ENCODE data around the gene MPC2.
"Not testable (repeated sequence)": the region's sequence is repeated elsewhere in the genome, so short reads cannot be mapped to it uniquely, and the experiment has no call there.

MPC2 gene

DNA sequence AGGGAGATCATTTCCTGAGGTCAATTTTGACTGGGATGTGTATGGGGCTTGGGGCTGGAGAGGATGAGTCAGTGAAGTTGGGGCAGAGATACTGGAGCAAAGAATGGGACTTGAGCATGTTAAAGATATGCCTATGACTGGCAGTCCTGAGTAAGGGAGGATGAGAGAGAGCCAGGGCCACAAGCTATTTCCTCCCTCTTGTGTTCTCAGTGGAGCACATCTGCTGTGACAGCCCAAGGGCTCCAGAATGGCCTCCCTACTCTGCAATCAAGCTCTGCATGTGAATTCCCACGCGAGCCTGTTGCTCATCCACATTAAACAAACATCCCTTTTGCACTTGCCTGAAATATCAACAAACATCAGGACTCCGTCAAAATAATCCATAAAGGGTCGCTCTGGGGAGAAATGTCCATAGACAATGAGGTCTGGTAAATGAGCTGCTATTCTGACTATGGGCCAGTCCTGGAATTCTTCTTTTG lies 32.2 kb downstream of the MPC2 start:
- DNase-seq = no peak

DNA sequence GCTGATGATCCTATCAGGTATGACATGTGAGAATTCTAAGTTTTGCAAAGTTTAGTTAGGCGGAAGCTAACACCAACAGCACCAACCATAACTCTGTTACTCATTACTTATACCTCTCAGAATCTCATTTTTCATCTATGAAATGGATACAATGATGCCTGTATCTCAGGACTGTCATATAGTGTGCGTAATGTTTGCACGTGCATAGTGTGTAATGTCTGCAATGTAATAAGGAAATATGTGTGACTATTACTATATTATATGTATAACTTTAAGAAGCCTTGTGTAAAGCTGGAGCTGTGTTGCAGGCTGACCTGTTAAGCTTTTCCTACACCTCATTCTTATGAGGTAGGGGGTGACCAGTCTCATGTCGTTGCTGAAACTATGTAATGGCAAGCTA lies 36.0 kb downstream of the MPC2 start:
- no peak for DNase-seq

DNA sequence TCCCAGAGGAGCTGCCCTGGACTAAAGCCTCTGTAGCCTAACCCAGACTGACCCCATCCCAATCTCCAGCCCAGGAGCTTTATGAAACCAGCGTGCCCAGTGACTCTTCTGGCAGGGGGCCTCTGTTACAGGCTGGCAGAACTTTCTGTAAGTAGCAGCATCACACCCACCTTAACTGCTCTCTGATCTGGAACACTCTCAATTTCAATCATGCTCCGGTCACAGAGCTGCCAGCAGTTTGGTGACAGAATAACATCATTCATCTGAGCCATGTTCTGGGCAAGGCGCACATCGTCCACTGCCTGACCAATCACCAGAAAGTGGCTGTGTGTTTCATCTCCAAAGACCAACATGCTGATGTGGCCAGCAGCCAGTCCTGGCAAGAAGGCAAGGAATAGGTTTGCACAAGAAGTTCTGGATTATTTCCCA lies 37.6 kb downstream of the MPC2 start:
- no peak for DNase-seq

DNA sequence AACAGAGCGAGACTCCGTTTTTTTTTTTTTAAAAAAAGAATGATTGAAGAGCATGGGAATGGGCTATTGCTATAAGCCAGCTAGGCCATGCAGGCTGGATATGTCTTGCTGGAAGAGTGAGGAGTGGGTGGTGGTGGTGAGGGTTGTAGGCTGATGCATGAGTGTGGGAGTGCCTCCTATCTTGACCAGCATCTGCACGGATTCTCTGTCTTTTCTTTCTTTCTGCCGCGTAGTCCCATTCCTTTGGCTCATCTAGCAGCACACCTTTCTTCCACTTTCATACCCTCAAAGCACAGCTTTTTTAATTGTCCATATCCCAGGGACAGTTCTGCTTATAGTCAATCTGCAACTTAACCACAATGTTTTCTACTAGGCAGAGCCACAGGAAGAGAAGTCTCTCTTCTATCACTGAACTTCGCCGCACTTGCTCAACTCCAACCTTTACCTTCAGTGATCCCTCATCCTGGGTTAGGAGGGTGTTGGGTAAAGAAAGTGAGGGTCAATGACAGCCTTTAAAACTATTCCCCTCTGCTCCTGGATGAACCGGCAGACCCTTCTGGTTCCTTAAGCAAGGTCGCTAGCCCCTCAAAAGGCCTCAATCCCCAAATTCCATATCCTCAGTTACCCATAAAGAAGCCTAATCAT lies 38.2 kb downstream of the MPC2 start:
- no peak for DNase-seq

DNA sequence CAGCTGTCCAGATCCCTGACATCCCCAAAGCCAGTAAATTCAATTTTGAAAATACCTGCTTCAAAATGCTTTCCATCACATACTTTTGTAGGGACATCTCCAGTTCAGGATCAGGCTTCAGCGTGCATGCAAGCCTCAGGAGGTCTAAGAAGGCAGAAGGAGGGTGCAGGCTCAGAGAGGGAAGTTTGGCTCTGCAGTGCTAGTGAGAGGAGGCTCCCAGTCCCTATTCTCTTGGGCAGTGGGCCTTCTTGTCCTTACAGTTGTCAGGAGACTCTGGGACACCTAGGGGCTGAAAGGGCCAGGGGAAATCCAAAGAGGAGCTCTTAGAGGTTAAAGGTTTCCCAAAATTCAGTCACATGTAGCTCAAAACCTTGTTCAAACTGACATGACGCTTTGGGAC lies 43.1 kb downstream of the MPC2 start:
- DNase-seq = no peak

DNA sequence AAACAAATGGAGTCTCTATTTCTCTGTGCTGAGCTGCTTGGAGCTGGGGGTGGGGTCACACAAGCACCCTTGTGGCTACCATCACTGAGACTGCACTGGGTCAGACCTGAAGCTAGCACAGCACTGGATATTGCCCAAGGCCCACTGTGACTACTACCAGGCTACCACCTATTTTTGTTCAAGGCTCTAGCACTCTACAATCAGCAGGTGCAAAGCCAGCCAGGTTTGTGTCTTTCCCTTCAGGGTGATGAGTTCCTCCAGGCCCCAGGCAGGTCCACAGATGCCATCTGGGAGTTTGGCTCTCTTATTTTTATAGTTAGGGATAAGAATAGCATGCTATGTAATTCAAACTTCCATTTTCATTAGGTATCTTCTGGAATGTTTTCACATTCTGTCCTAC lies 46.5 kb downstream of the MPC2 start:
- DNase-seq = no peak

DNA sequence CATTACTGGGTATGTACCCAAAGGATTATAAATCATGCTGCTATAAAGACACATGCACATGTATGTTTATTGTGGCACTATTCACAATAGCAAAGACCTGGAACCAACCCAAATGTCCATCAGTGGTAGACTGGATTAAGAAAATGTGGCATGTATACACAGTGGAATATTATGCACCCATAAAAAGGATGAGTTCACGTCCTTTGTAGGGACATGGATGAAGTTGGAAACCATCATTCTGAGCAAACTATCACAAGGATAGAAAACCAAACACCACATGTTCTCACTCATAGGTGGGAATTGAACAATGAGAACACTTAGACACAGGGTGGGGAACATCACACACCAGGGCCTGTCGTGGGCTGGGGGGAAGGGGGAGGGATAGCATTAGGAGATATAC lies 49.7 kb downstream of the MPC2 start:
- not testable (repeated sequence) for DNase-seq

DNA sequence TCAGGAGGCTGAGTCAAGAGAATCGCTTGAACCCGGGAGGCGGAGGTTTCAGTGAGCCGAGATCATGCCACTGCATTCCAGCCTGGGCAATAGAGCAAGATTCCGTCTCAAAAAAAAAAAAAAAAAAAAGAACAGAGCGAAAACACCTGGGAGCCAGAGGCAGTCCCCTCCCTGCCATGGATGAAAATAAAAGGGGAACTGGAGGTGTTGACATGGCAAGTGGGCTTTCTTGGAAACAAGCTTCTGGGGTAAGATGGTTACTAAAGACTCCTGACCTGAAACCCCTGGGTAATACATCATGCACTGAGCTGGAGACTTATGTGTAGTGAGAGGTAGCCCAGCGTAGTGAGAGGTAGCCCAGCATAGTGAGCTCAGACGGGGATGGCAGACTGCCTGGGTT lies 54.5 kb downstream of the MPC2 start:
- no peak for DNase-seq

DNA sequence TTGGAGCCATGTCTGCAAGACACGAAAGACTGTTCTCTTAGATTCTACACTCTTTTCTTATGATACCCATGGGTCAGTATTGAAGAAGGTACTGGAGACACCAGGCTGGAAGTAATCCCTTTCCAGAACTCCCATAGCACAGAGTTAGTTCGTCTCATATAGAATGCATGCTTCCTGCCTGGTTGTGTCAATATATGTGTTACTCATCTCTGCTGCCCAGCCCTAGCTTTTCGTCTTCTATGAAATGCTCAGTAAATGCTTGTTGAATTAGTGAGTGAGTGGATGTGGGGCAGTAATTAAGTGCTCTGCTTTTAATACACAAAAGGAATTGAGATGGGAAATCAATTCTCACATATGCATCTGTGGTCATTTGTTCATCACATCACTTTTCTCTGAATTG lies 55.1 kb downstream of the MPC2 start:
- DNase-seq = no peak

DNA sequence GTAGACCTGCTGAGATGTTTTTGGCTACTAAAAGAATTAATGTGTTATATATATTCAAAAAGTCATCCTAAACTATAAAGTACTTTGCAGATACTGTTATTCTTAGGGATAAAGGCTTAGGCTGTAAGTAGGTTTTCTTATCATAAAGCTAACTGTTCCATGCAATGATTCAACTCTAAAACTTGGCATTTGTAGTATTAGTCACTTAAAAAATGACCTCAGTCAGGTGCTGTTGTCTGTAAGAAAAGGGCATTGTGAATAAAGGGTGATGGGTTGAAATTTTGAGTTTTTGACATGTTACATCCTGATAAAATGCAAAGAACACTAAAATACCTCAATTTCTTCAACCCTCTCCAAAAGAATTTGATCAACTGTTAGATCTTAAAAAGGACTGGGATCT lies 55.8 kb downstream of the MPC2 start:
- DNase-seq = no peak

DNA sequence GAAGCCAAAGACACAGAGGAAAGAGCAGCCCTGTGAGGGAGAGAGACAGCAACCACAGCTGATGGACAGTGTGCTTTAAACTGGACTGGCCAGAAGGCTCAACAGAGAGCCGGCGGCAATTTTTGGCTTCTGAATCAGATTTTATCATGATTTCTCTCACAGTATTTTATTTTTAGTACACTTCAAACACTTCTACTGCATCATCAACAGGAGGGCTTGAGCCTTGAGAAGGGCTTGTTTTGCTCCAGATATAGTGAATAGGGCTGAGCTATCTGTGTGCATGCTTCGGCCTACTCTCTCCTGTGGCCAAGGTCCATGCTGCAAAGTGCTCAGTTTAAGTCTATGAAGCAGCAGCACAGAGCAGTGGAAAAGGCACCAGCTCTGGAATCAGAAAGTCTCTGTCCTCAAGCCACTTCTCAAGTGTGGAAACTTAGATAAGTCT lies 56.3 kb downstream of the MPC2 start:
- no peak for DNase-seq

DNA sequence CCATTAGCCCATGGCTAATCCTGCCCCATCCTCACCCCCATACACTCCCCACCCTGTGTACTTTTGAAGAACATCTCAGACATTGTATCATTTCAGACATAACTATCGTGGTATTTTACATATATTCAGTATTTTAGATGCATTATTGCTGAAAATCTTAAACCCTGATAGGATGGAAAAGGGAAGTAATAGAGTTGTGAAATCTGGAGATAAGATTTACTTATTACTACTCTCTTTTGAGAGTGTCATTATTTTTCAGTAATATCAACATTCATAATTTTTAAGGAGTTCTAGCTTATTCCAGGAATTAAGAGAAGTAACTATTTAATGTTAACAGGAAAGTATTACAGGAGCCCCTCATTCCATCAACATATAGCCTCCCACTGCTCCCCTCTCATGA lies 57.4 kb downstream of the MPC2 start:
- no peak for DNase-seq

DNA sequence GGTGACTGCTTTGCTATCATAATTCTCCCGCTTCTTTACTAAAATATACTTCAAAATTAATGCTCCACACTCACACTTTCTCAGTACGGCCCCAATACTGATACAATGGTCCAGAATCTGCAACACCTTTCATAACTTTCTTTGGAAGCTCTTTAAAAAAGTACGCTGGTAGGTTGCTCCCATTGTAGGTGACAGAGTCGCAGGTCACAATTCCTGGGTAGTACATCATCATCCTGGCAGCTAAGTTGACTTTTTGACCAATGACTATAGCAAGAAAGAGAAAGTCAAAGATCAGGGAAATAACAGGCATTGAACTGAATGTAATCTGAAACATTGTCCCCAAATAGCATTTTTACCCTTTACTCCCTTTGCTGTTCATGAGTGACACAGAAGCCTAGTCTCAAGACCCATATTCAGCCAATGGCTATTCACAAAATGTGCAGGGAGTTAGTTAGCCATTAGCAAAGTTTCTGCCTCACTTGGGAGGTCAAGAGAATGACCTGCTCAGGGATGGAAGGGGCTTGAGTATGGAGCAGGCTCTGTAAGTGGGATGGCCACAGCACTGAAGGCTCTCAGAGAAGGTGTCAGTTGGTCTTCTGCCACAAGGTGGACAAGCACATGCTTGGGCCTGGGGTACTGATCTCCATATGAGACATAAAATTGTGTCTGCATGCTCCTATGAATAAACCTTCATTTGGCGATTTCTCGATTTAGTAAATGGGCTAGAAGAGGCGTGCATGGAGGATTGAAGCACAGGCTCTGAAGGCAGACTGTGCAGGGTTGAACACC lies 58.3 kb downstream of the MPC2 start:
- no peak for DNase-seq

DNA sequence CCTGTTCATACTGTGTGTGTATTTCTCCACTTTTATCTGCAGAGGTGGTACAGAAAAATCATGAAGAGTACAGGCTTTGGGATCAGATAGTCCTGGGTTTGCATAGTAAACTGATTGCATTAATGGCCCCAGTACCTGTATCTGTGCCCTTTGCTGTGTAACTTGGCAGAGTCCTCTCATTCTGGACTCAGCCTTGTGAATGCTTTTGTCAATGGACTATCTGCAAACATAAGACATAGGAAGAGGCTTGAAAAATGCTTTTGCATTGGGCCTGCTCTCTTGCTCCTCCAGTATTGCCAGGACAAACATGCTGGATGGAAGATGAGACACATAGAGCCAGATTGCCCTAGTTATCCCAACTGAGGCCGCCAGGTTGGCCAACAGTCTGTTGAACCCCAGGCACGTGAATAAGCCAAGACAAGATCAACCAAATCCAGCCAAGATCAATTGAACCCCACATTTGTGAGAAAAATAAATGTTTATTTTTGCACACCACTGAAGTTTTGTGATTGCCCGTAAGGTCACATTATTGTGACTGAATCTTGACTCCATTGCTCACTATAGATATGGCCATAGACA lies 60.2 kb downstream of the MPC2 start:
- no peak for DNase-seq

DNA sequence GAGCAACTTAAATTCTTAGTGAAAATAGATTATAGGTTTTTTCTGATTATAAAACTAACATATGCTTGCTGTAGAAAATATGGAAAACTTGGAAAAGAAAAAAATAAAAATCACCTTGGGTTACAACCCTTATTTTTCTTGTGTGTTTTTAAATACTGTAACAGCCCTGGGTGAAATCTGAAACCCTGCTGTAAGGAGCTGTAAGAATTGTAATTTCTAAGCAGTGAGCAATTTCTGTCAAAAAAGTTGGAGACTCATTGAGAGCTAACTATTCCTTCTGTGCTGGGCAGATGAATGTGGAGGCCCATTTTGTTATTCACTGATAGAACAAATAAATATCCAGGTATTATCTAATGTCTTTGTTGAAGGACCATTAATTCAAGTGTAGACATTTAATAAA lies 65.5 kb downstream of the MPC2 start:
- DNase-seq = no peak

DNA sequence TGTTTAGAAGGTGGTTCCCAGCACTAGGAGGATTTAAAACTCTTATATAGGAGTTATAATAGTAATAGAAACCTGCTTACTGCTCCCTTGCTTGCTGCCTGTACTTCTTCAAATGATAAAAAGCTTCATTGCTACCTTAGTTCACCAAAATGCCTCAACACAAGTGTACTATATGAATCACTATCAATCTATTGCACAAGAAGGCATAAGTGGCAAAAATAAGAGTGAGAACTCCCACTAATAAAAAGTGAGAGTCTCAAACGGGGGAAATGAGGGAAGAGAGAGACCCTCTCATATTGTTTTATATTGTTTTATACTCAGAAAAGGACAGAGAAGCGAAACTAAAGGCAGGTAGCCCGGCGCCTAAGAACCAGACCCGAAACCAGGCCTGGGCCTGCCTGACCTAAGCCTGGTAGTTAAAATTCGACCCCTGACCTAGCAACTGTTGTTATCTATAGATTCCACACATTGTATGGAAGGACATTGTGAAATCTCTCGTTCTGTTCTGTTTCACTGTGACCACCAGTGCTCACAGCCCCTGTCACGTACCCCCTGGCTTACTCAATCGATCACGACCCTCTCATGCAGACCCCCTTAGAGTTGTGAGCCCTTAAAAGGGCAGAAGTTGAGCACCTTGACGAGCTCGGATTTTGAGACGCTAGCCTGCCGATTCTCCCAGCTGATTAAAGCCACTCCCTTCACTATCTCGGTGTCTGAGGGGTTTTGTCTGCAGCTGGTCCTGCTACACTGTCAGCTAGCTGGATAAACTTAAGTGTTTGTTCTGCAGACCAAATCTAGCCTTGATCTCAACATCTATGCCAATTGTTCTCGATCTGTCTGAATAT lies 67.5 kb downstream of the MPC2 start:
- not testable (repeated sequence) for DNase-seq

DNA sequence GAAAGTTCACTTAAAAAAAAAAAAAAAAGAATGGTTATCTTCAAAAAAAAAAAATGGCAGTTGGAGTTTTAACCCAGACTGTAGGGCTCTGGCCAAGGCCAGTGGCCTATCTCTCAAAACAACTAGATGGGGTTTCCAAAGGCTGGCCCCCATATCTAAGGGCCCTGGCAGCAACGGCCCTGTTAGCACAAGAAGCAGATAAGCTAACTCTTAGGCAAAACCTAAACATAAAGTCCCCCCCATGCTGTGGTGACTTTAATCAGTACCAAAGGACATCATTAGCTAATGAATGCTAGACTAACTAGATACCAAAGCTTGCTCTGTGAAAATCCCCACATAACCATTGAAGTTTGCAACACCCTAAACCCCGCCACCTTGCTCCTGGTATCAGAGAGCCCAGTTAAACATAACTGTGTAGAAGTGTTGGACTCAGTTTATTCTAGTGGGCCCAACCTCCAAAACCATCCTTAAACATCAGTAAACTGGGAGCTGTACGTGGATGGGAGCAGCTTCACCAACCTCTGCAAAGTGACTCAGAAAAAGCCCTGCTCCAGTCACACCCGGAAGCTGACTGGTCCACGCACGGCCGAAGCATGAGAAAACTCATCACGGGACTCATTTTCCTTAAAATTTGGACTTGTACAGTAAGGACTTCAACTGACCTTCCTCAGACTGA lies 70.0 kb downstream of the MPC2 start:
- not testable (repeated sequence) for DNase-seq
